K562 (cell line): ENCODE measurements around the gene PDE11A.

ENCODE experiments used
- CTCF ChIP-seq, 3 experiments: IDR thresholded peaks in 2 of 3; conservative IDR thresholded peaks in 1 of 3; 2 replicates each; pipeline ENCODE4 v1.5.1; 2011 to 2012; ENCODE audit warnings: low read length in 3 of 3, mild to moderate bottlenecking in 3 of 3, control low read depth in 2 of 3, improper control_type of control experiment in 1 of 3, inconsistent platforms in 1 of 3, low read depth in 1 of 3, mixed read lengths in 1 of 3, moderate library complexity in 1 of 3; ENCODE audit not compliant: insufficient read depth in 2 of 3
- FOXK2 ChIP-seq, 2 experiments: fragments of 450-650 bp; IDR thresholded peaks in 1 of 2; conservative IDR thresholded peaks in 1 of 2; 2 replicates each; pipeline ENCODE4 v1.6.1; 2016; ENCODE audit warnings: low read depth in 2 of 2, mild to moderate bottlenecking in 1 of 2
- NKRF ChIP-seq: fragments of 450-650 bp; IDR thresholded peaks from 2 replicates; pipeline ENCODE4 v1.6.1; 2016; ENCODE audit warnings: borderline replicate concordance
- NRF1 ChIP-seq, 2 experiments: fragments of 450-650 bp; IDR thresholded peaks in 1 of 2; conservative IDR thresholded peaks in 1 of 2; 2 replicates each; pipeline ENCODE4 v1.6.1; 2014; ENCODE audit warnings: mild to moderate bottlenecking in 2 of 2
- PBX2 ChIP-seq, 2 experiments: IDR thresholded peaks in 1 of 2; conservative IDR thresholded peaks in 1 of 2; 2 replicates each; pipeline ENCODE4 v1.6.1; 2016; ENCODE audit warnings: low read depth in 2 of 2, mild to moderate bottlenecking in 1 of 2, missing compliant biosample characterization in 1 of 2, missing genetic modification characterization in 1 of 2, moderate library complexity in 1 of 2
- PCBP1 ChIP-seq: fragments of 200-400 bp; formaldehyde crosslinking; IDR thresholded peaks from 2 replicates; pipeline ENCODE4 v1.6.1; 2018; ENCODE audit warnings: mild to moderate bottlenecking, low read depth, low read length; ENCODE audit not compliant: poor library complexity, severe bottlenecking
- RAD21 ChIP-seq, 2 experiments: fragments of 250-450 bp in 1 of 2; fragments of 450-650 bp in 1 of 2; sonication (Bioruptor Pico) in 1 of 2; formaldehyde crosslinking in 1 of 2; IDR thresholded peaks in 1 of 2; conservative IDR thresholded peaks in 1 of 2; 2 replicates each; pipeline versions ENCODE4 v1.4.0 to v1.8.0; 2020 to 2022; ENCODE audit warnings: mild to moderate bottlenecking in 2 of 2, moderate library complexity in 1 of 2
- SIRT6 ChIP-seq: IDR thresholded peaks from one replicate; pipeline ENCODE4 v1.6.1; 2012; ENCODE audit warnings: low read depth, mild to moderate bottlenecking, control low read depth, inconsistent platforms, low read length, moderate library complexity
- TCF7 ChIP-seq: sonication (generic); IDR thresholded peaks from 2 replicates; pipeline ENCODE4 v1.6.1; 2016; ENCODE audit warnings: antibody characterized with exemption, borderline replicate concordance
- USF1 ChIP-seq: sonication (generic); formaldehyde crosslinking; IDR thresholded peaks from 2 replicates; pipeline ENCODE4 v1.9.0; 2022; ENCODE audit warnings: mild to moderate bottlenecking, missing genetic modification reagents
- ZNF507 ChIP-seq: conservative IDR thresholded peaks from 2 replicates; pipeline ENCODE4 v1.6.1; 2017; ENCODE audit warnings: missing genetic modification characterization, missing compliant biosample characterization
- ZNF639 ChIP-seq, 2 experiments: fragments of 200-800 bp in 1 of 2; sonication (Bioruptor generic) in 1 of 2; sonication (generic) in 1 of 2; formaldehyde crosslinking in 1 of 2; IDR thresholded peaks in 1 of 2; conservative IDR thresholded peaks in 1 of 2; 2 replicates each; pipeline versions ENCODE4 v1.5.0 to v1.6.1; 2016 to 2020; ENCODE audit warnings: missing compliant biosample characterization in 1 of 2, missing genetic modification characterization in 1 of 2, missing genetic modification reagents in 1 of 2
- ZNF717 ChIP-seq: fragments of 250-450 bp; sonication (Bioruptor Pico); IDR thresholded peaks from 2 replicates; pipeline ENCODE4 v1.5.0; 2021
- ZNF780A ChIP-seq: fragments of 250-450 bp; sonication (Bioruptor Pico); IDR thresholded peaks from 2 replicates; pipeline ENCODE4 v1.5.0; 2021; ENCODE audit warnings: mild to moderate bottlenecking

DNA sequence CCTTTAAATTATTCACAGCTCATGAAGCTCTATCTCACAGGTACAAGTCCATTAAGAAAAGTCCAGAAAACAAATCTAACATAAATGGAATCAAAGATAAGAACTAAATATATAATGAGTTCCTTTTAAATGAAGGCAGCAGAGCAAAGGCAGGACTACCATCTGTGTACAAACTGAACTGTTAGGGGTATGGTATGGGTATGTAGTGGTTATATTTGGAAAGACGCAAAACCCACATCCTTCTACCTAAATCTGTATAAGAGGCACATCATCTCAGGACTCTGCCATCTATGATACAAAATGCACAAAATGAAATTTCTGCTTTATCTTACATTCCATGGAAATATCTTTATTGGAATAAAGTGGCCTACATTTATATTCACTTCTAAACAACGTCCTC is 59.9 kb downstream of the PDE11A start:
- TF ChIP-seq NKRF (no peak), USF1 (CRISPR knock-in tag) (no peak), CTCF (IDR thresholded peaks at IDR 0.05 in 2 of 3, conservative IDR thresholded peaks at IDR 0.05 in 1 of 3; ENCODE audit: insufficient read depth in 2 of 3, low read depth in 1 of 3, low read length in 3 of 3) (no peak), ZNF717 (CRISPR knock-in tag) (no peak), PCBP1 (no peak), TCF7 (no peak), SIRT6 (no peak), ZNF780A (CRISPR knock-in tag) (no peak), FOXK2 (conservative IDR thresholded peaks at IDR 0.05 in 1 of 2, IDR thresholded peaks at IDR 0.05 in 1 of 2; ENCODE audit: low read depth in 2 of 2) (no peak), NRF1 (conservative IDR thresholded peaks at IDR 0.05 in 1 of 2, IDR thresholded peaks at IDR 0.05 in 1 of 2) (no peak), ZNF639 (CRISPR knock-in tag; conservative IDR thresholded peaks at IDR 0.05 in 1 of 2, IDR thresholded peaks at IDR 0.05 in 1 of 2) (no peak), ZNF507 (tag) (no peak), RAD21 (CRISPR knock-in tag; conservative IDR thresholded peaks at IDR 0.05 in 1 of 2, IDR thresholded peaks at IDR 0.05 in 1 of 2) (no peak), PBX2 (CRISPR knock-in tag; IDR thresholded peaks at IDR 0.05; ENCODE audit: low read depth) (no peak), PBX2 (tag; conservative IDR thresholded peaks at IDR 0.05; ENCODE audit: low read depth) (no peak)
